Measurements from ENCODE around the gene IGF2BP2.

The IGF2BP2 gene

GRCh38 chr3:185797993-185798830, 26.6 kb downstream of the IGF2BP2 start:
- DNase-seq (ENCODE audit: low spot score) = no peak

- peak; percentile 51 for DNase-seq (ENCODE audit: low spot score)
Observed at GRCh38 chr3:185797108-185797881, 27.5 kb downstream of the IGF2BP2 start.

GRCh38 chr3:185796431-185797107, 28.3 kb downstream of the IGF2BP2 start:
- DNase-seq (ENCODE audit: low spot score) = peak; percentile 98

GRCh38 chr3:185793381-185793780, 31.5 kb downstream of the IGF2BP2 start:
- no peak for DNase-seq (ENCODE audit: low spot score)

- DNase-seq (ENCODE audit: low spot score) = no peak
Observed at GRCh38 chr3:185792955-185793354, 31.9 kb downstream of the IGF2BP2 start.

DNA sequence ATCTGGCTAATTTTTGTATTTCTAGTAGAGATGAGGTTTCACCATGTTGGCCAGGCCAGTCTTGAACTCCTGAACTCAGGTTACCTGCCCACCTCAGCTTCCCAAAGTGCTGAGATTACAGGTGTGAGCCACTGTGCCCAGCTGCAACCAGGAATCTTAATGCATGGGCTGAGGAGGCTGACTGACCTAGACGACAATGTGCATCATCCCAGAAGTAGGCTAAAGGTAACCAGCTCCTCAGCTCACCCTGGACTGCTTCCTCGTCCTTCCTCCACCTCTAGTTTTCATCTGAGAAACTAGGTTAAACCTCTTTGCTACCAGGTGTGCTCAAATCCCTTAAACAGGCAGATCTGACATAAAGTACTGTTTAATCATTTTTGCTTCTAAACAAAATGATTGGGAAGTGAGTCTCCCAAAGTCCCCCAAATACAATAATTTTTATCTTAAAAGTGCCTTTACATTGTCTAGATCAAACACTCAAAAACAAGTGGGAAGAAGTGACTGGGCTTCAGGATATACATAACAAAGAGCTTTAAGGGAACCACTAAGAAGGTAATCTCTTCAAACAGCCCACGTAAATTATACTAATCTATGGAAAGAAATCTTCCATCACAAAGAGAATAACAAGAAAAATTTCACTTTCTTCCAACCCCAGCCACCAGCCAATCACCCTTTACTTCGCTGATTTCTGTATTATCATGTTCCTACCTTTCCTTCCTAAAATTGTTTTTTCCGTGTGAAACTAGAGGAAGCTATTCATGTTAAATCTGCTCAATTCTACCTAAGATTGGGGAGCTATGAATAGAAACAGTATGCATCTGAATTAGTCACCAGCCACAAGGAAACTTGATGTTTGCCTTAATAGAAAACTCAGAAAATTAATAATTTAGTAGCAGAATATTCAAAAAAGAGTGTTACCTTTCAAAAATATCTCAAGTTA, 34.7 kb downstream of the IGF2BP2 start:
- DNase-seq (ENCODE audit: low spot score) = peak; percentile 70

- DNase-seq (ENCODE audit: low spot score) = no peak
Observed at GRCh38 chr3:185789134-185789533, 35.7 kb downstream of the IGF2BP2 start.

DNA sequence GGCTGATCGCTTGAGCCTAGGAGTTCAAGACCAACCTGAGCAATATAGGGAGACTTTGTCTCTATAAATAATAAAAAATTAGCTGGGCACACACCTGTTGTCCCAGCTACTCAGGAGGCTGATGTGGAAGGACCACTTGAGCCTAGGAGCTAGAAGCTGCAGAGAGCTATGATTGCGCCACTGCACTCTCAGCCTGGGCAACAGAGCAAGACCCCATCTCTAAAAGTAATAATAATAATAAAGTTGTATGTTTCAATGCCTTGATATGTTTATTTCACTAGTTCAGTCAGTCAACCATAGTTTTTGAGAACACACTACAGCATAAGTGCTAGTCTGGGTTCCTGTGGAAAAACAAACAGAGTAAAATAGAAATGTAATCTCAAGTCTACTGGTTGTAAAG, 36.5 kb downstream of the IGF2BP2 start:
- DNase-seq (ENCODE audit: low spot score) = no peak

GRCh38 chr3:185786956-185787877, 37.6 kb downstream of the IGF2BP2 start:
- DNase-seq (ENCODE audit: low spot score) = no peak

DNA sequence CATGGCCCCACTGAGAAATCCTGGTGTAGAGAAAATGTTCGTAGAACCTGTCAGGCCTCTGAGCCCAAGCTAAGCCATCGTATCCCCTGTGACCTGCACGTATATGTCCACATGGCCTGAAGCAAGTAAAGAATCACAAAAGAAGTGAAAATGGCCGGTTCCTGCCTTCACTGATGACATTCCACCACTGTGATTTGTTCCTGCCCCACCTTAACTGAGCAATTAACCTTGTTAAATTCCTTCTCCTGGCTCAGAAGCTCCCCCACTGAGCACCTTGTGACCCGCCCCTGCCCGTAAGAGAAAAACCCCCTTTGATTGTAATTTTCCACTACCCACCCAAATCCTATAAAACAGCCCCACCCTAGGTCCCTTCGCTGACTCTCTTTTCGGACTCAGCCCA, 38.6 kb downstream of the IGF2BP2 start:
- peak; percentile 36 for DNase-seq (ENCODE audit: low spot score)

GRCh38 chr3:185784317-185784716, 40.5 kb downstream of the IGF2BP2 start:
- DNase-seq (ENCODE audit: low spot score) = no peak

GRCh38 chr3:185781759-185782158, 43.1 kb downstream of the IGF2BP2 start:
- DNase-seq (ENCODE audit: low spot score) = no peak

GRCh38 chr3:185779461-185779860, 45.4 kb downstream of the IGF2BP2 start:
- DNase-seq (ENCODE audit: low spot score) = peak; percentile 28

DNA sequence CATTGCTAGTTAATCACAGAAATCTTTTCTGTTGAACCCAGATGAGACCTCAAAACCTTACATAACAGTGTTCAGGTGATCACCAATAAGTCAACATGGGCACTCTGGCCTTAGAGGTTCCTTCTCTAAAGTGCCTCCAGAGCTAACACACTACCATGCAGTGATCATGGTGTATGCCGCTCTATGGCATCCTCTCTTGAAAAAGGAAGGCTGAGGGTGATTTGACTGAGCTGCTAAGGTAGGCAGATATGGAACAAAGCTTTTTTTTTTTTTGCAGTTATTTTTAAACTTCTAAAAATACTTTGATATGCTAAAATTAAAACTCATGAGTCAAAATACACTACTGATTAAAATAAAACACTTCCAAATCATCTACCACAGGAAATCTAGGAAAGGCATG, 46.0 kb downstream of the IGF2BP2 start:
- no peak for DNase-seq (ENCODE audit: low spot score)

DNA sequence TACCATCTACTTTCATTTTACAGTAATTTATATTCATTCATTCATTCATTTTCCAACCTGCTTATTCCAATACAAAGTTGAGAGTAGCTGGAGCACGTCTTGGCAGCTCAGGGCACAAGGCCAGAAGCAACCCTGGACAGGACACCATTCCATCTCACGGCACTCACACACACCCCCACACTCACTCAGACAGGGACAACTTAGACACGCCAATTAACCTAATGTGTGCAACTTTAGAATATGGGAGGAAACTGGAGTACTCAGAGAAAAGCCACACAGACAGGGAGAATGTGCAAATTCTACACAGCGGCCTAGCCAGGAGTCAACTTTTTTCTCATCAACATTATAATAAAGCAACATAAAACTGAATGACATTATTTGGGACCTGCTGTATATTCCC, 46.7 kb downstream of the IGF2BP2 start:
- no peak for DNase-seq (ENCODE audit: low spot score)

DNA sequence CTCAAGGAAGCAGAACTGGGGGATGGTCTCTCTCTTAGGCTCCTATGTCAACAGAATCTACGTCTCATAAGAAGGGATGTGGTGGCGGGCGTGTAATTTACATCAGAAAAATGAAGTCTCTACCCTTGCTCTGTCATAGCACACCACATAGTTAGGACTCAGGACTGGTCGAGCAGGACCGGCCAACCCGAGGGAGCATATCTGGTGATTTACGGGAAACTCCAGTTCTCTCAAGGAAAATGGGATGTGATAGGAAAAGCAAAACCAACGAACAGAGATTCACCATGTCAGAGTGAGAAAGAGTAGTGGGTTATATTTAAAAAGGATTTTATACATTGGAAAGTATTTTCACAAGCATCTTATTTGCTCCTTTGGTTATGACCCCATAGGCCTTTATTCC, 54.7 kb downstream of the IGF2BP2 start:
- no peak for DNase-seq (ENCODE audit: low spot score)

DNA sequence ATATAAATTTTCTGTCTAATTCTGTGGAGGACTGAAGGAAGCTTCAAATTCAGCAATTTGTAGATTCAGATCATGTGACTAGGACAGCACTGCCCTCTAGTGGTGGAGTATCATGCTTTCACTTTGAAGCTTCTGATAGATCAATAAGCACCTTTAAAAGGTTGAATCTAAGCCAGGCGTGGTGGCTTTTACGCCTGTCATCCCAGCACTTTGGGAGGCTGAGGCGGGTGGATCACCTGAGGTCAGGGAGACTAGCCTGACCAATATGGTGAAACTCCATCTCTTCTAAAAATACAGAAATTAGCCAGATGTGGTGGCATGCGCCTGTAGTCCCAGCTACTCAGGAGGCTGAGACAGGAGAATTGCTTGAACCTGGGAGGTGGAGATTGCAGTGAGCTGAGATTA, 56.3 kb downstream of the IGF2BP2 start:
- DNase-seq (ENCODE audit: low spot score) = peak; percentile 67

- DNase-seq (ENCODE audit: low spot score) = no peak
Observed at GRCh38 chr3:185767002-185767688, 57.7 kb downstream of the IGF2BP2 start.

DNA sequence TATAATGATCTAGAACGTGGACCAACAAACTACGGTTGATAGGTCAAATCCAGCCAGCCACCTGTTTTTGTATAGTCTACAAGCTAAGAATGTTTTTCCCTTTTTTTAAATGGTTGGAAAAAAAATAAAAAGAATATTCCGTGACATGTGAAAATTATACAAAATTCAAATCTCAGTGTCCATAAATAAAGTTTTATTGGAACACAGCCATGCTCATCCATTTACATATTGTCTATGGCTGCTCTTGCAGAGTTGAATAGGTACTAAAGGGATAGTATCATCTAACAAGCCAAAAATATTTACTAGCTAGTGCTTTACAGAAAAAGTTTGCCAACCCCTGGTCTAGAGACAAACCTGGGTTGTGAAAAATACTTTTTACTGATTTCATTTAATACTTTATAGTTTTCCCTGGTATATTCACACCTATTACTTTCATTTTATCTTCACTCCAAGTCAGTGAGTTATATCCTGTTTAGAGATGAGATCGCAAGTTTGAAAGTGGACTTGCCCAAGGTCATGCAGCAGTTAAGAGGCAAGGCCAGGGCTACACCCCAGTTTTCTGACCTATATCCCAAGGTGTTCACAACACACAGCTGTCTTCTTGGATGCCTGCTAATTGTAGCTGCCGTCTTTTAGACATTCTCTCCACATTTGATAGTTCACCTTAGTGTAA, 58.4 kb downstream of the IGF2BP2 start:
- no peak for DNase-seq (ENCODE audit: low spot score)

Measured in kidney tubule cell (primary cell).